Lung (tissue), 12 donors: Measurements from ENCODE around the gene HIVEP1. TPM values are rescaled to one million over a fixed set of nuclear protein-coding genes. Genes with fewer than 3 reads are reported as not detected.

Experiments
- ATAC-seq: fragments of 200-7000 bp; cut with Tn5 transposase; one replicate; pipeline ENCODE4 v1.9.1; 2020; ENCODE audit warnings: moderate number of reproducible peaks; ENCODE audit not compliant: insufficient read depth, low FRiP score
- DNase-seq, 3 donors: peaks; one replicate each; pipeline ENCODE4 v3.0.0-alpha.2; 2013 to 2017
- H3K27ac ChIP-seq, 2 donors: one replicate each; pipeline ENCODE4 v1.5.1; 2013; ENCODE audit warnings: mild to moderate bottlenecking in 2 of 2, moderate library complexity in 2 of 2, control low read depth in 1 of 2, inconsistent platforms in 1 of 2, low read depth in 1 of 2, low read length in 1 of 2
- H3K27me3 ChIP-seq, 3 donors: one replicate each; pipeline ENCODE4 v1.5.1; 2013; ENCODE audit warnings: low read length in 2 of 3; ENCODE audit not compliant: control insufficient read depth in 3 of 3, insufficient read depth in 3 of 3
- H3K36me3 ChIP-seq, 4 donors: one replicate each; pipeline ENCODE4 v1.5.1; 2013; ENCODE audit warnings: low read length in 4 of 4, mild to moderate bottlenecking in 1 of 4, moderate library complexity in 1 of 4; ENCODE audit not compliant: control insufficient read depth in 4 of 4, insufficient read depth in 4 of 4
- H3K4me1 ChIP-seq, 5 donors: one replicate each; pipeline ENCODE4 v1.5.1; 2013; ENCODE audit warnings: low read length in 5 of 5, mild to moderate bottlenecking in 2 of 5, moderate library complexity in 1 of 5; ENCODE audit not compliant: control insufficient read depth in 5 of 5, insufficient read depth in 5 of 5
- H3K4me3 ChIP-seq: one replicate; pipeline ENCODE4 v1.5.1; 2013; ENCODE audit warnings: mild to moderate bottlenecking, control low read depth, moderate library complexity
- H3K9ac ChIP-seq, 2 donors: one replicate each; pipeline ENCODE4 v1.5.1; 2013; ENCODE audit warnings: low read length in 2 of 2, control low read depth in 1 of 2; ENCODE audit not compliant: insufficient read depth in 1 of 2
- H3K9me3 ChIP-seq, 4 donors: one replicate each; pipeline ENCODE4 v1.5.1; 2013; ENCODE audit warnings: low read length in 3 of 4, mild to moderate bottlenecking in 1 of 4, moderate library complexity in 1 of 4; ENCODE audit not compliant: control insufficient read depth in 4 of 4, insufficient read depth in 3 of 4
- WGBS, 2 donors: extraction: QIAGEN DNeasy Blood & Tissue Kit; methylation state at CpG; one replicate each; pipeline ENCODE4 v1.1.7; 2013; 5-methylcytosine and 5-hydroxymethylcytosine counted together
- polyA plus RNA-seq, 2 donors: library from polyadenylated mRNA; stranded (reverse); fragments of 200-250 nt; gene quantifications; one replicate each; pipeline ENCODE4 v1.2.1, GENCODE V29; 2013
- total RNA-seq, 2 donors: library from RNA; depleted of rRNA in 1 of 2; stranded (reverse); fragments of >200 nt in 1 of 2; gene quantifications; one replicate each; pipeline ENCODE4 v1.2.1, GENCODE V29; 2014 to 2021
- TF ChIP-seq, protein P1 (sequence below): IDR thresholded peaks from 2 replicates; pipeline ENCODE4 v1.5.1; 2012; ENCODE audit warnings: mild to moderate bottlenecking; ENCODE audit errors: control extremely low read depth, extremely low read depth
- donor health status: control.
- donor health status: control.
- donor health status: Bipolar disorder and iron deficiency.
- donor health status: healthy.
- donor health status: DM: yes; HTN: yes; CAD: no.

The HIVEP1 gene
- total and polyA plus RNA-seq, 4 donors, result 3.1 to 49.6 (median 20.5) TPM

DNA sequence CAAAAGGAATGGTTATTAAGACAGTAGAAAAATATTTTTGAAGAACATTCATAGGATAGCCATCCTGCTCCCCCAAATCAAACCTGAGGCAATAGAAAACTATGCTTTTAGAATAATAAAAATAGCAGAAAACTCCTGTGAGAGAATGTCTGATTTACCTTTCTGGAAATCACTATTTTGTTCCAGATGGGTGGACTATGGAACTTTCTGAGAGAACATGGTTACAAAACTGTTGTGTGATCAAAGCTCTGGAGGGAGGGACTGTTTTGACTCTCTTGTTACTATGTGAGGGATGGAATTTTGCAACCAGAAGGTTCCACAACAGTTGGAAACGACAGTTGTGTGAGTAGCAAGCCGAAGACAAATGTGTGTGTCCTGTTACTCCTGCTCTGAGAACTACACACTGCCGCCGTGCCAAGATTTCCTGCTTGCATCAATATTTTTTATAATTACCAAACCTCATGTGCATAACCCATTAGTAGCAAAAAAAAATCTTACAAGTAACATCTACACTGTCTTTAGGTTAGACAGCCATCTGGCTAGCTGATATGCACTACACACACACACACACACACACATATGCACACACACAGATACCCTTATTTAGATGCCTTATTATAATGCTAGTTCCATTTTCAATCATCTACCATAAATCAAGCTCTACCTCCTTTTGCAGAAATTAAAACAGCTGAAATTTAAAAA lies 11.0 kb upstream of the HIVEP1 start:
- ATAC-seq, result peak; percentile 53
- H3K27ac ChIP-seq, result no peak overlapping the region

DNA sequence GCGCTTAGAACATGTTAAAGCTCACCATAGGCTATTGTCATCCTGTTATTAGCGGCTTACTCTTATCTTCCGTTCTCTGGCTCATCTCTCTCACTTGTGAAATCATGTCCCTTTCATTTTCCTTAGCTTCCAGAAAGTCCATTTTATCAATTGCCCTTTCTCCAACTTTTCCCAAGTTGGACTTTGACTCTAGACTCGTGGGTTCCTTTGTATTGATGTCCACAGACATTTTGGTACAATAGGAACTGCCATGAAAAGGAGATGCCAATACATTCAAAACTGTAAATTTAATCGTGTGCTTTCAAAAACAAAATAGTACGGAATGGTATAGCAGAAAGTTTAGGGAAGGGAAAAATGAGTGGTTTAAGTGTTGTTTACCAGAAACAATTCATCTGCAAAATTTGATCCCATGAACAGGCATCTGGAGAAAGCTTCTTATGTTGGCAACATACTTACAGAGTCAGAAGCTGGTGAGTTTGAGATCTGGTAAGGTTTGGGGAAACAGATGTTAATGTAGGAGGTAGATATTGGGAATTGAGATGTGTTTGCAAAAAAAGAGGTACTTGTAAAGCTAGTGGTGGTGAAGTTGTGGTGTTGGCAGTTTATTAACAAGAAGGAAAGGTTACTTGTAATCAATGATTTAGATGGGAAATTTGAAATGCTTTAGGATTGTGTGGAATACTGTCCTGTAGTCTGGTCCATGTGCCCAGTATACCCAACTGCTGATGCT lies 10.2 kb upstream of the HIVEP1 start:
- H3K4me3 ChIP-seq, result no peak overlapping the region
- H3K36me3 ChIP-seq, result no peaks in the 10 kb centered on the region
- ATAC-seq, result no peak

More for the DNA sequence above, 11.0 kb upstream of the HIVEP1 start:
- Histone ChIP-seq H3K4me3 (no peak overlapping the region), H3K9me3 (no peaks in the 10 kb centered on the region), H3K4me1 (peaks cover 0 to 5% (median 3%) of the 10 kb centered on the region in 5 donors), H3K36me3 (no peaks in the 10 kb centered on the region), H3K9ac (peak overlapping the region in 1 of 2 donors; percentile 19), H3K27me3 (no peaks in the 10 kb centered on the region)
- WGBS, 2 donors, result 48 to 58% methylated on average over 4 of the region's 4 CpGs
- TF ChIP-seq, protein P1, sequence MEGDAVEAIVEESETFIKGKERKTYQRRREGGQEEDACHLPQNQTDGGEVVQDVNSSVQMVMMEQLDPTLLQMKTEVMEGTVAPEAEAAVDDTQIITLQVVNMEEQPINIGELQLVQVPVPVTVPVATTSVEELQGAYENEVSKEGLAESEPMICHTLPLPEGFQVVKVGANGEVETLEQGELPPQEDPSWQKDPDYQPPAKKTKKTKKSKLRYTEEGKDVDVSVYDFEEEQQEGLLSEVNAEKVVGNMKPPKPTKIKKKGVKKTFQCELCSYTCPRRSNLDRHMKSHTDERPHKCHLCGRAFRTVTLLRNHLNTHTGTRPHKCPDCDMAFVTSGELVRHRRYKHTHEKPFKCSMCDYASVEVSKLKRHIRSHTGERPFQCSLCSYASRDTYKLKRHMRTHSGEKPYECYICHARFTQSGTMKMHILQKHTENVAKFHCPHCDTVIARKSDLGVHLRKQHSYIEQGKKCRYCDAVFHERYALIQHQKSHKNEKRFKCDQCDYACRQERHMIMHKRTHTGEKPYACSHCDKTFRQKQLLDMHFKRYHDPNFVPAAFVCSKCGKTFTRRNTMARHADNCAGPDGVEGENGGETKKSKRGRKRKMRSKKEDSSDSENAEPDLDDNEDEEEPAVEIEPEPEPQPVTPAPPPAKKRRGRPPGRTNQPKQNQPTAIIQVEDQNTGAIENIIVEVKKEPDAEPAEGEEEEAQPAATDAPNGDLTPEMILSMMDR, result no peak
- DNase-seq, result peak; percentile 55 to 80 (median 76)

DNA sequence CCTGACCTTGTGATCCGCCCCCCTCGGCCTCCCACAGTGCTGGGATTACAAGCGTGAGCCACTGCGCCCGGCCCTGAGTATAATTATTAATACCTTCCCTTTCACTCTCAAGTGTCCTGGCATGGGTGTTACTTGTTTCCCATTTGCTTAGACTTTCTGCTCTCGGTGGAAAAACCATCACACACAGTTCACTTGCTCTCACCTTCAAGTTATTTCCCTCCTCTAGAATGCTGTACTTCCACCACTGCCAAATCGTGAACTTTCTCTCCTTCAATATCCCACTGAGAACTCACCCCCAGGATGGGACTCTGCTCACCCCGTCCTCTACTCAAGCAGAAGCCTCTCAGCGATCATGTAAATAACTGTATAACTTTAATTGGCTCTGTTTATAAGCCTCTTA lies 4.6 kb upstream of the HIVEP1 start:
- H3K36me3 ChIP-seq, result no peaks in the 10 kb centered on the region
- H3K9me3 ChIP-seq, result no peaks in the 10 kb centered on the region
- peak overlapping the region in 1 of 2 donors; percentile 96 for H3K9ac ChIP-seq
- no peaks in the 10 kb centered on the region for H3K27me3 ChIP-seq
- TF ChIP-seq, protein P1, result no peak
- no peak overlapping the region for H3K27ac ChIP-seq
- peak in 1 of 3 donors; percentile 37 for DNase-seq
- 77 to 86% methylated on average over 9 of the region's 9 CpGs for WGBS, 2 donors
- peaks cover 0 to 22% (median 8%) of the 10 kb centered on the region in 5 donors for H3K4me1 ChIP-seq
- H3K4me3 ChIP-seq, result no peak overlapping the region
- no peak for ATAC-seq

More for the DNA sequence above, 10.2 kb upstream of the HIVEP1 start:
- DNase-seq, result peak in 1 of 3 donors; percentile 34
- Histone ChIP-seq H3K9ac (peak overlapping the region in 1 of 2 donors; percentile 19), H3K9me3 (no peaks in the 10 kb centered on the region), H3K4me1 (peaks cover 0 to 5% (median 3%) of the 10 kb centered on the region in 5 donors), H3K27ac (no peak overlapping the region), H3K27me3 (no peaks in the 10 kb centered on the region)
- TF ChIP-seq, protein P1, result no peak
- WGBS, 2 donors, result 82 to 90% methylated on average over 6 of the region's 6 CpGs
